Activated CD4-positive, alpha-beta T cell treated with anti-CD3 and anti-CD28 coated beads for 4 hours (primary cell): ENCODE results near the gene ADGRG1.

Experiments
- DNase-seq, 2 donors: peaks; one replicate each; pipeline ENCODE4 v3.0.0-alpha.2; 2020

ADGRG1 gene

GRCh38 chr16:57688487-57688986, 60.1 kb downstream of the ADGRG1 start:
- DNase-seq, result no peak

- DNase-seq, result no peak
These were observed 60.7 kb downstream of the ADGRG1 start for GRCh38 chr16:57688987-57689761.

DNA sequence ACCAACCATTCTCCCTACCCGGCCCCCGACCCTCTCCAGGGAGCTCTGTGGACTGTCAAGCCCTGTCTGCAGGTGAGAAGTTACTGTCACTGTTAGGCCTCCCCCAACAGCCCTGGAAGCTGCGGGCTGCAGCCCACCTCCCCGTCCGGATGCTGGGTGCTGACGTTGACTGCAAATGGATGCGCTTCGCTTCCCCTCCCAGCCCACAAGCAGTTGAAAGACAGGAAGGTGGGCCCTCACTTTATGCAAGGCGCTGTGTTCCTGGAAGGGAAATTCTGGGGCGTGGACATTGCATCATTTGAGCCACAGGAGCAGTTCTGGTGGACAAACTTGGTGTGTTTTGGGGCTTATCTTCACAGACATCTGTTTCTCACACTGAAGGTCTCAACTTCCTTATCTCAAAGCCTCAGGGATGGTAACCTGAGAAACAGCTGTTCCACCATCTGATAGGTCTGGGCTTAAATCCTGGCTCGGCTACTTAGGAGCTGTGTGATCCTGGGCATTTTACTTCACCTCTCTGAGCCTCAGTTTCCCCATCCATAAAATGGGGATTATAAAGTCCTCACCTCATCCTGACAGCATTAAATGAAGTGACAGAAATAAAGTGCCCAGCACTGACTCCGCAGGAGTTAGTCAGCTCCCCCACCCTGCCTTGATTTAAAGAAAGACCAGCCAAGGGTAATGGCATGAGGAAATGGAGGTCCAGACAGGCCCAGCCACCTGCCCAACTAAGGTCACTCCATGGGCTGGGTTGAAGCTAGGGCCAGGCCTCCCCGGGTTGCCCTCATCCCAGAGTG, 61.5 kb downstream of the ADGRG1 start:
- DNase-seq, result no peak

DNA sequence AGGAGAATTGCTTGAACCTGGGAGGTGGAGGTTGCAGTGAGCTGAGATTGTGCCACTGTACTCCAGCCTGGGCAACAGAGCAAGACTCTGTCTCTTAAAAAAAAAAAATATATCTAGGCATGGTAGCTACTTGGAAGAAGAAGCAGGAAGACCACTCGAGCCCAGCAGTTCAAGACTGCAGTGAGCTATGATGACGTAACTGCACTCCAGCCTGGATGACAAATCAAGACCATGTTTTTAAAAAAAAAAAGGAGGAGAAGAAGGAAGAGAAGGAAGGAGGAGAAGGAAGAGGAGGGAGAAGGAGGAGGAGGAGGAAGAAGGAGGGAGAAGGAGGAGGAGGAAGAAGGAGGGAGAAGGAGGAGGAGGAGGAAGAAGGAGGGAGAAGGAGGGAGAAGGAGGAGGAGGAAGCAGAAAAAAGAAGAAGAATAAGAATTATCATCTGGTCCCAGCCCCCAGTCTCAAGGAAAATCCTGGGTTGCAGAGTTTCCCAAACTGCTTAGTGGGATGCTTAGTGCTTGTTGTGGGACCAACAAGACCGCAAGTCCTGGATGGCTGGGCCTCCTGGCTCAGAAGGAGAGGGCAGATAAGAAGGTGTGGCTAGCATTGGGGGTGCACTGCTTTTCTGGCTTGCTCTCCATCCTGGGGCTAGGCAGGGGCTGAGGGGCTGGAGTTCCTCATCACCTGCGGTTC, 62.5 kb downstream of the ADGRG1 start:
- no peak for DNase-seq

DNA sequence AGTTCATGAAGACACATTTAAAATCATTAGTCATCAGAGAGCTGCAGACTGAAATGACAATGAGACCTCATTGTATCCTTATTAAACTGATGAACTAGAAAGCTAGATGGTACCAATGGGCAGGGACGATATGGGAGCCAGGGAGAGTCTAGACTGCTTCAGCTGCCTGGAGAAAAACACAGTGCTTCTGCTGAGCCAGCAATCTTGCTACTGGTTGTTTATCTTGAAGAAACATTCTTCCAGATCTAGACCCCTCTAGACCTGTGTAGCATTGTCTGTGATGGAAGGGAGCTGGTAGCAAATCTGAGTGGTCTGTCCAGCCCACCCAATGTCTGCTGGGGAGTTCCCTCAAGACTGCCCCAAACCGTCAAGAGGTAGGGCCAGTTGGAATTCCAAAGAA, 64.2 kb downstream of the ADGRG1 start:
- no peak for DNase-seq

DNA sequence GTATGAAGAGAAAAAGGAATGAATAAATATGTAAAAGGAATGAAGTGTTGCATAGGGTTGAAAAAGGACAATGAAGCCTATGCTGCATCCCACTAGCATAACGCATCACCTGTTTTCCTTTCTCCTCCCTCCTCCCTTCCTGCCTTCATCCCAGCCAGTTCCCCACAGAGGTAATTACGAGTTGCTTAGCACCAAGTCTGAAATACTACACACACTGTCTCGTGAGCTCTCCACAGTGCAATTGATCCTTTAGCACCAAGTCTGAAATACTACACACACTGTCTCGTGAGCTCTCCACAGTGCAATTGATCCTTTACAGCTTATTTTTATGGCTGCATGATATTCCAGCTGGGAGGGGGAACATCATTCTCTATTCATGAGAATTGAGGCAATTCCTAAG, 65.1 kb downstream of the ADGRG1 start:
- DNase-seq, result no peak

GRCh38 chr16:57694231-57694724, 65.8 kb downstream of the ADGRG1 start:
- no peak for DNase-seq

GRCh38 chr16:57694725-57695679, 66.6 kb downstream of the ADGRG1 start, which contains the start of gene DRC7:
TSS of gene DRC7 (plus strand) at chr16:57694806. CDS start at chr16:57697950, 3,144 bp downstream.
- no peak for DNase-seq

- no peak for DNase-seq
These were observed 67.2 kb downstream of the ADGRG1 start for GRCh38 chr16:57695680-57696069.

DNA sequence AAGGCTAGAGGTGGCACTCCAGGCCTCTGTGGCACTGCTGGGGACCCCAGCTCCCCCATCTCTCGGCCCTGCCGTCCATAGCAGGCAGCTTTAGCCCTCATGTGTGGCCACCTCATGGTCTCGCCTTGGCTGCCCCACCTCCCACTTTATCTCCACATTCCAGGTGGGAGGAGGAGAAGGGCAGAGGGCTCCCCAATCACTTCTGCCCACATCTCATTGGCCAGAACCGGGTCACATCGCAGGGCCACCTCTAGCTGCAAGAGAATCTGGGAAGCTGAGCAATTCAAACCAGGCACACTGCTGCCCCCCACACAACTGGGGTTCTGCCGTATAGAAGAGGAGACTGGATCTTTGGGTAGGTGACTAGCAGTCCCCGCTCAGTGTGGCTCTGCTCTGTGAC, 67.8 kb downstream of the ADGRG1 start:
- no peak for DNase-seq

GRCh38 chr16:57697896-57698537, 69.6 kb downstream of the ADGRG1 start:
- no peak for DNase-seq

DNA sequence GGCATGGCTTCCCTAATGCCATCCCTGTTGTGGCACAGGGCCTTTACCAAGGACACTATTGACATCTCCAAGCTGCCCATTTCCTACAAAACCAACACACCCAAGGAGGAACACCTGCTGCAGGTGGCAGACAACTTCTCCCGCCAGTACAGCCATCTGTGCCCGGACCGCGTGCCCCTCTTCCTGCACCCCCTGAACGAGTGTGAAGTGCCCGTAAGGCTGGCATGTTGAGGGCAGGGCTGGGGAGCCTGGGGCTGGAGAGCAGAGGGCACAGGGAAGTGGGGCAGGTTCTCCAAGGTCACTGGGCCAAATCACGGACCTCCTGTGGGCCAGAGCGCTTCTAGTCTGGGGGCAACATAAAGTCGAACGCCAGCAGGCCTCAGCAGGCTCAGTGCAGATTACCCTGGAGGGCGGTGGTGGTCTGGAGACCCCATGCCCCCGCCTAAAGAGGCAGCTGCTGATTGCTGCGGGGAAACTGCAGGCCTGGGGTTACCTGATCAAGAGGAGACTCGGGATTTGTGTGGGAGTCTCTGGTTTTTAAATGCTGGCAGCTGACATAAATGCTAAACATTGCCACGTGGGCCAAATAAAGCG, 70.5 kb downstream of the ADGRG1 start:
- DNase-seq, result no peak

DNA sequence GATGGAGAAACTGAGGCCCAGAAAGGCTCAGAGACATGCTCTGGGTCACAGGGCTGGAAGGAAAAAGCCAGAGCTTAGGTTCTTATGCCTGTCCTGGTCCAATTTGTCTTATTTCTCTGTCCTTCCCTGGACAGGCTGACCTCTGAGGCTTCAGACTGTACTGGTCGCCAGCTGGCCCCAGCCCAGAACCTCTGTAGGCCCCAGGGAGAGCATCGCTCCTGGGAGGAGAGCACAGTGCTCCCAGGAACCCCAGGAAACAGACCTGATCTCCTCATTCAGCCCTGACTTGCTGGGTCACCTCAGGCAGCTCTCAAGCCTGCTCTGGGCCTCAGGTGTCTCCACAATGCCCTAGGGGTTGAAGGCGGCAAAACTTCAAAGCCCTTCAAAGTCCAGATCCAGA, 71.1 kb downstream of the ADGRG1 start:
- no peak for DNase-seq

DNA sequence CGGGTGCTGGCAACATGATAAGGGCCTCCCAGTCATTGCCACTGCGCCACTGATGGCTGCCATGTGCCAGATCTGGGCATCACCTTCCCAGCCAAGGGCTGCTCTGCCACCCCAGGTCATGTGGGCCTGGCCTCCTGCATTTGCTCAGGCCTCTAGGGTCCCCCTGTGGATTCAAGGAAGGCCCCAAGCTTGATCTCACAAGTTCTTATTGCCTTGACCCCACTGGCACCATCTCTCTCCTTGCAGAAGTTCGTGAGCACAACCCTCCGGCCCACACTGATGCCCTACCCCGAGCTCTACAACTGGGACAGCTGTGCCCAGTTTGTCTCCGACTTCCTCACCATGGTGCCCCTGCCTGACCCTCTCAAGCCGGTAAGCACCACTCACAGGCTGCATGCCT, 71.5 kb downstream of the ADGRG1 start:
- no peak for DNase-seq

DNA sequence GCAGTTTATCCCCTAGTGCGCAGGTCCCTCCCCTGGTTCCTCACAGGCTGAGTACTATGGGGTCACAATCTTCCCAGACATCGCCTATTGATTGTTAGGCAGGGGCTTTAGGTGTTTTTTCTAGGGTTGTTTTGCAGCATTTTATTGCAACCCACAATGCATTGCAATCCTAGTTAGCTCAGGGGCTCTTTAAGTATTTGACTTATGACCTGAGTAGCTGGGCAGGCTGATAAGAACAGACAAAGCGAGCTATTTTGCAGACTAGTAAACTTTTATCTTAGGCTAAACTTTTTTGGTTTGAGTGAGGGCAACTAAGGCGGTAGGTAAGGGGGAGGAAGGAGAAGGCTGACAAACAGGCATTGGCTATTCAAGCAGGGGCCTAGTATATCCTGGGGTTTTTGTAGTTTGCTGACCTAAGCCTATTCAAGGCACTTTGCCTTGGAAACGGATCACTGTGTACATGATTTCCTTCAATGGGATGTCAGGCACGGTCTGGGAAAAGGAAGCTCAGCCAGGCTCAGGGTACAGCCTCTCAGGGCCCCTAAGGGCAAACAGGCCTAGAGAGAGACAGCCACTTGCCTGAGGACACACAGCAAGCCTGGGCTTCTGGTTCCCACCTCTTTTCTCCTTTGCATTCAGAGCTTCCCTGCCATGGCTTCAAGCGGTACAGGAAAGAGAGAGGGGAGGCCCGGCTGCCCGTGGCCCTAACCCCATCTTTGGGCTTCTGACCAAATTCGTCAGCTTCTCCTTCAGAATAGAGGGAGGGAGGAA, 72.5 kb downstream of the ADGRG1 start:
- DNase-seq, result no peak

- DNase-seq, result no peak
These were observed 73.4 kb downstream of the ADGRG1 start for GRCh38 chr16:57701759-57702371.

GRCh38 chr16:57703416-57704010, 75.1 kb downstream of the ADGRG1 start:
- DNase-seq, result no peak

DNA sequence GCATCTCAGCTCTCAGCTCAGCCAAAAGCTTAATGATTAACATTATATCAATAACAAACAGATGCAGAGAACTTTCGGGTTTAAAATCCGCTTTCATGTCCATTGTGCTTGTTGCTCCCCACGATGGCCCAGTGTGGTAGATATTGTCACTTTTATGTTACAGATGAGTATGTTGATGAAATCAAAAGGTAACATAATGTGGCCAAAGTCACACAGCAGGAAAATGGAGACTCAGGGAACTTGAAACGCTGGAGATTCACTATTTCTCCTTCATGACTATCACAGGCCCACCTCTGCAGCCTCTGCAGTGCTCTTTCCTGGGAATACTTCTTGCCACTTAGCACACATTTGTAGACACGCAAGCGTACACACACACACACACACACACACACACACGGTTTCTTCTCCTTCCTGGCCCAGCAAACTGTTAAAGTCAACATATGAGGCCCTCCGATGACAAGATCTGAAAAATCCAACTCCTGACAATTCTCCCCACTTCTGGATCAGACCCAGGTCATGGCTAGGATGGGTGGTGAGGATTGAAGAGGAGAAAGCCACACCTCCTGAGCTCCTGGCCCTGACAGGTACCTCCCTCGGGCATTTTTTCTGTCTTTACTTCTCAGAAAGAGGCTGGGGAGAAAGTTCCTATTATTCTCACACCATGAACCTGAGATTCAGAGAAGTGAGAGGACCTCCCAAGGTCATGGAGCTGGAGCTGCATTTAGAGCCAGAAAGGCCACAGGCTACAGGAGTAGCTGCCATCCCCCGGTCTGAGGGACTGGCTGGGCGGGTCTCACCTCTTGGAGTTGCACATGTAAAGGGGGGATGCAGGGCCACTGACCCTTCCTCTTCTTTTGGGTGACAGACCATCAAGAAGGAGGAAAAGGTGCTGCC, 75.8 kb downstream of the ADGRG1 start:
- DNase-seq, result no peak
